ENCODE results near the gene ATF3. TPM values are rescaled to one million over a fixed set of nuclear protein-coding genes. Genes with fewer than 3 reads are reported as not detected.
A peak's percentile ranks its signal among the peaks of the same experiment; 100 is the strongest.

ATF3 gene
- total RNA-seq, 1 donor from 2014 or later, result 23.9 TPM

- Mint-ChIP-seq H3K4me3 (no peak overlapping the region), H3K27me3 (peaks cover 9% of the 10 kb centered on the region), H3K36me3 (peaks cover 34% of the 10 kb centered on the region), H3K9me3 (no peaks in the 10 kb centered on the region), H3K27ac (peak overlapping the region; percentile 87), H3K4me1 (ENCODE audit: unreplicated experiment) (peaks cover 26% of the 10 kb centered on the region)
- TF ChIP-seq, protein P1, sequence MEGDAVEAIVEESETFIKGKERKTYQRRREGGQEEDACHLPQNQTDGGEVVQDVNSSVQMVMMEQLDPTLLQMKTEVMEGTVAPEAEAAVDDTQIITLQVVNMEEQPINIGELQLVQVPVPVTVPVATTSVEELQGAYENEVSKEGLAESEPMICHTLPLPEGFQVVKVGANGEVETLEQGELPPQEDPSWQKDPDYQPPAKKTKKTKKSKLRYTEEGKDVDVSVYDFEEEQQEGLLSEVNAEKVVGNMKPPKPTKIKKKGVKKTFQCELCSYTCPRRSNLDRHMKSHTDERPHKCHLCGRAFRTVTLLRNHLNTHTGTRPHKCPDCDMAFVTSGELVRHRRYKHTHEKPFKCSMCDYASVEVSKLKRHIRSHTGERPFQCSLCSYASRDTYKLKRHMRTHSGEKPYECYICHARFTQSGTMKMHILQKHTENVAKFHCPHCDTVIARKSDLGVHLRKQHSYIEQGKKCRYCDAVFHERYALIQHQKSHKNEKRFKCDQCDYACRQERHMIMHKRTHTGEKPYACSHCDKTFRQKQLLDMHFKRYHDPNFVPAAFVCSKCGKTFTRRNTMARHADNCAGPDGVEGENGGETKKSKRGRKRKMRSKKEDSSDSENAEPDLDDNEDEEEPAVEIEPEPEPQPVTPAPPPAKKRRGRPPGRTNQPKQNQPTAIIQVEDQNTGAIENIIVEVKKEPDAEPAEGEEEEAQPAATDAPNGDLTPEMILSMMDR (conservative IDR thresholded peaks at IDR 0.05), result no peak
- DNase-seq (ENCODE audit: extremely low spot score, unreplicated experiment), result no peak
Measured at GRCh38 chr1:212615201-212615470, 6.6 kb downstream of the ATF3 start.

GRCh38 chr1:212618466-212619210 is 10.1 kb downstream of the ATF3 start:
- H3K4me3 Mint-ChIP-seq, result no peak overlapping the region
- H3K27me3 Mint-ChIP-seq, result no peaks in the 10 kb centered on the region
- H3K9me3 Mint-ChIP-seq, result no peaks in the 10 kb centered on the region
- TF ChIP-seq, protein P1 (conservative IDR thresholded peaks at IDR 0.05), result no peak
- peak overlapping the region; percentile 83 for H3K27ac Mint-ChIP-seq
- H3K4me1 Mint-ChIP-seq (ENCODE audit: unreplicated experiment), result peaks cover under 1% of the 10 kb centered on the region
- DNase-seq (ENCODE audit: extremely low spot score, unreplicated experiment), result no peak
- peaks cover 35% of the 10 kb centered on the region for H3K36me3 Mint-ChIP-seq

DNA sequence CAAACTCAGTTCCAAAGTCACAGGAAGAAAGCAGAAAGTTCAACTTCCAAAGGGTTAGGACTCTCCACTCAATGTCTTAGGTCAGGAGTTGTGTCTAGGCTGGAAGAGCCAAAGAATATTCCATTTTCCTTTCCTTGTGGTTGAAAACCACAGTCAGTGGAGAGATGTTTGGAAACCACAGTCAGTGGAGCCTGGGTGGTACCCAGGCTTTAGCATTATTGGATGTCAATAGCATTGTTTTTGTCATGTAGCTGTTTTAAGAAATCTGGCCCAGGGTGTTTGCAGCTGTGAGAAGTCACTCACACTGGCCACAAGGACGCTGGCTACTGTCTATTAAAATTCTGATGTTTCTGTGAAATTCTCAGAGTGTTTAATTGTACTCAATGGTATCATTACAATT is 11.7 kb downstream of the ATF3 start:
- TF ChIP-seq, protein P1 (conservative IDR thresholded peaks at IDR 0.05), result no peak
- Mint-ChIP-seq H3K9me3 (no peaks in the 10 kb centered on the region), H3K4me1 (ENCODE audit: unreplicated experiment) (no peaks in the 10 kb centered on the region), H3K4me3 (no peak overlapping the region), H3K27ac (no peak overlapping the region), H3K36me3 (peaks cover 27% of the 10 kb centered on the region), H3K27me3 (peaks cover 4% of the 10 kb centered on the region)
- no peak for DNase-seq (ENCODE audit: extremely low spot score, unreplicated experiment)

DNA sequence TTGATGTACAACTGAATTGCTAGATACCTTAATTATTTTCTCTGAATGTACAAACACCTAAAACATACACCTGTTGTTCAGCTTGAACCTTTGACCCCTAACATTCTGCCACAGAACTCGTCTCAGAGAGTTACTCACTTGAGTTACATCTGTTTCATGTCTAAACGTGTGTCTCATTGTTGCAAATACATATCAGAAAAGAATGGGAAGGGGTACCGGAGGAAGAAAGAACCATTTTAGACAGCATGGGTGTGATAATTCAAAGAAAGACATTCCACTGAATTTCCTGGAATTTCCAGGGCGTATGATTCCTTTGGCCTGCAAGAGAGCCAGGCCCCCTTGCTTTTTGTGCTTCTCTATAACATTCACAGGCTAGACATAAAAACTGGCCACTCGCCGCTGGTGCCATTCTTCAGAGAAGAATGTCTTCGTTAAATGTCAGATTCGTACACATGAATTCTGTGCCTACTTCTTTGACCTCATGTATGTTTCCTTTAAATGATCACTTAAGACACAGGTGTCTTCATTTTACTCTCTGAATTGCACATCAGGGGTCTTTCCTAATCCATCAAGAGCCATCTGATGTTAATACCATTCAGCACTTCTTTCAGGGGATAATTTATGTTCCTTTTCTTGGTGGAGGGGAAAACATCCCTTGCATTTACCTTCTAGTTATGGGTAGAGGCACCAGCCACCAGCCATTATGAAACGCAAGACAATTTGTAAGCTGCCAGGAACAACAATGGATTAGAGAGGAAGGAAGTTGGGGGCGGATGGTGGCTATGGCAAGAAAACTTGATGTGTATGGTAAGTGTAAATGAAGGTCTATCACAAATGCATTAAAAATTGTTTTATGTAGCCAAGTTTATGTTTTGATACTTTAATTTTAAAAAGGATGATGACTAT is 12.7 kb downstream of the ATF3 start:
- Mint-ChIP-seq H3K27me3 (peaks cover 4% of the 10 kb centered on the region), H3K4me1 (ENCODE audit: unreplicated experiment) (no peaks in the 10 kb centered on the region), H3K36me3 (peaks cover 21% of the 10 kb centered on the region), H3K4me3 (no peak overlapping the region), H3K9me3 (no peaks in the 10 kb centered on the region), H3K27ac (peak overlapping the region; percentile 75)
- TF ChIP-seq, protein P1 (conservative IDR thresholded peaks at IDR 0.05), result no peak
- no peak for DNase-seq (ENCODE audit: extremely low spot score, unreplicated experiment)

DNA sequence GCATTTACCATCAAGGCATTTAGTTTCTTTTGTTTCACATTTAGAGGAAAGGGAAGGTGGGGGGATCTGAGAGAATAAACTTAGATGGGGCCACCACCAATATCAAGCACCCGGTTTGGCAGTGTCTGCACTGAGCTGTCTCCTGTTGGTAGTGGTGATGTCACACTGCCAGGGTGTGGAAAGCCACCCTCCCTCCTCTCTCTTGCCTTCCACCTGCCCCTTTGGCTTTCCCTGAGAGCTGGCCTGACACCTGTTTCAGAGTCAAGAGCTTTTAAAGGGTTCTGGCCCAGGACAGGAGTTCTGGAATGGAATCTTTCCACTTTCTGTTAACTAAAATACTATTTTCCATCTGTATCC is 13.4 kb downstream of the ATF3 start:
- Mint-ChIP-seq H3K27me3 (peaks cover 6% of the 10 kb centered on the region), H3K9me3 (no peaks in the 10 kb centered on the region), H3K27ac (peak overlapping the region; percentile 75), H3K4me3 (no peak overlapping the region), H3K4me1 (ENCODE audit: unreplicated experiment) (no peaks in the 10 kb centered on the region), H3K36me3 (peaks cover 16% of the 10 kb centered on the region)
- DNase-seq (ENCODE audit: extremely low spot score, unreplicated experiment), result no peak
- TF ChIP-seq, protein P1 (conservative IDR thresholded peaks at IDR 0.05), result no peak

Measured in type B pancreatic cell (in vitro differentiated cells).